ENCODE measurements around the gene SHBG. TPM values are rescaled to one million over a fixed set of nuclear protein-coding genes. Genes with fewer than 3 reads are reported as not detected.

The SHBG gene
- total RNA-seq, 2 donors from 2014 or later: not detected

- DNase-seq (ENCODE audit: low spot score) (no peak), ATAC-seq (ENCODE audit: insufficient number of reproducible peaks, low FRiP score, low read depth) (no peak)
- H3K9me3 ChIP-seq: no peaks in the 10 kb centered on the region
- peaks cover 5% of the 10 kb centered on the region for H3K36me3 ChIP-seq
- no peak for TF ChIP-seq CTCF (IDR thresholded peaks at IDR 0.05)
- H3K27me3 ChIP-seq (replicated peaks; ENCODE audit: insufficient read depth): no peaks in the 10 kb centered on the region
- no peak overlapping the region for H3K27ac ChIP-seq
- H3K4me3 ChIP-seq: no peak overlapping the region
- peaks cover 22 to 44% of the 10 kb centered on the region in 2 donors for H3K4me1 ChIP-seq (ENCODE audit: control insufficient read depth in 1 of 2, low read depth in 2 of 2)
These were observed 43.1 kb upstream of the SHBG start for GRCh38 chr17:7586673-7587419.

GRCh38 chr17:7587420-7588151 lies 42.3 kb upstream of the SHBG start:
- no peaks in the 10 kb centered on the region for H3K27me3 ChIP-seq (replicated peaks; ENCODE audit: insufficient read depth)
- DNase-seq (ENCODE audit: low spot score): no peak
- peaks cover 15 to 37% of the 10 kb centered on the region in 2 donors for H3K4me1 ChIP-seq (ENCODE audit: control insufficient read depth in 1 of 2, low read depth in 2 of 2)
- TF ChIP-seq CTCF (IDR thresholded peaks at IDR 0.05): no peak
- H3K9me3 ChIP-seq: no peaks in the 10 kb centered on the region
- no peak for ATAC-seq (ENCODE audit: insufficient number of reproducible peaks, low FRiP score, low read depth)
- peak overlapping the region in 1 of 2 donors; percentile 41 for H3K27ac ChIP-seq
- peaks cover 12% of the 10 kb centered on the region for H3K36me3 ChIP-seq
- no peak overlapping the region for H3K4me3 ChIP-seq

GRCh38 chr17:7588553-7589203 lies 41.3 kb upstream of the SHBG start:
- DNase-seq (ENCODE audit: low spot score): no peak
- Histone ChIP-seq H3K36me3 (peaks cover 23% of the 10 kb centered on the region), H3K4me3 (peak overlapping the region; percentile 75), H3K4me1 (ENCODE audit: control insufficient read depth in 1 of 2, low read depth in 2 of 2) (peaks cover 8 to 29% of the 10 kb centered on the region in 2 donors), H3K27ac (peak overlapping the region; percentile 44 to 50), H3K27me3 (replicated peaks; ENCODE audit: insufficient read depth) (no peaks in the 10 kb centered on the region), H3K9me3 (no peaks in the 10 kb centered on the region)
- ATAC-seq (ENCODE audit: insufficient number of reproducible peaks, low FRiP score, low read depth): no peak
- no peak for TF ChIP-seq CTCF (IDR thresholded peaks at IDR 0.05)

- H3K36me3 ChIP-seq: peaks cover 30% of the 10 kb centered on the region
- TF ChIP-seq CTCF (IDR thresholded peaks at IDR 0.05): peak; percentile 90
- H3K27me3 ChIP-seq (replicated peaks; ENCODE audit: insufficient read depth): no peaks in the 10 kb centered on the region
- H3K9me3 ChIP-seq: no peaks in the 10 kb centered on the region
- DNase-seq (ENCODE audit: low spot score): no peak
- peak; percentile 54 for ATAC-seq (ENCODE audit: insufficient number of reproducible peaks, low FRiP score, low read depth)
- H3K4me3 ChIP-seq: peak overlapping the region; percentile 75
- H3K27ac ChIP-seq: peak overlapping the region; percentile 44 to 50
- peaks cover 6 to 26% of the 10 kb centered on the region in 2 donors for H3K4me1 ChIP-seq (ENCODE audit: control insufficient read depth in 1 of 2, low read depth in 2 of 2)
These were observed 40.6 kb upstream of the SHBG start for GRCh38 chr17:7589204-7589868.

Measured in thoracic aorta (tissue), 2 donors.